Testis (tissue), 2 donors: ENCODE results near the gene CMYA5.

Experiments
- CTCF ChIP-seq, 3 experiments: fragments of 450-650 bp in 2 of 3; fragments of 200-600 bp in 1 of 3; sonication (generic) in 1 of 3; IDR thresholded peaks; one replicate each; pipeline ENCODE4 v1.5.1; 2016 to 2019; ENCODE audit warnings: antibody characterized with exemption in 3 of 3, mild to moderate bottlenecking in 2 of 3, moderate library complexity in 1 of 3
- POLR2A ChIP-seq: fragments of 450-650 bp; IDR thresholded peaks from one replicate; pipeline ENCODE4 v1.6.1; 2017; ENCODE audit warnings: antibody characterized with exemption, mild to moderate bottlenecking, moderate library complexity

- TF ChIP-seq CTCF (IDR thresholded peaks at IDR 0.05) (no peak), POLR2A (no peak)
These were observed 122.3 kb downstream of the CMYA5 start for GRCh38 chr5:79811904-79812303.
